GM18868 (cell line): Measurements from ENCODE around the gene RAB37.

ENCODE experiments used
- ATAC-seq: cut with Tn5 transposase; IDR thresholded peaks from one replicate; pipeline ENCODE4 v1.9.1; 2021; ENCODE audit warnings: mild to moderate bottlenecking, moderate library complexity; ENCODE audit not compliant: unreplicated experiment

Gene RAB37

DNA sequence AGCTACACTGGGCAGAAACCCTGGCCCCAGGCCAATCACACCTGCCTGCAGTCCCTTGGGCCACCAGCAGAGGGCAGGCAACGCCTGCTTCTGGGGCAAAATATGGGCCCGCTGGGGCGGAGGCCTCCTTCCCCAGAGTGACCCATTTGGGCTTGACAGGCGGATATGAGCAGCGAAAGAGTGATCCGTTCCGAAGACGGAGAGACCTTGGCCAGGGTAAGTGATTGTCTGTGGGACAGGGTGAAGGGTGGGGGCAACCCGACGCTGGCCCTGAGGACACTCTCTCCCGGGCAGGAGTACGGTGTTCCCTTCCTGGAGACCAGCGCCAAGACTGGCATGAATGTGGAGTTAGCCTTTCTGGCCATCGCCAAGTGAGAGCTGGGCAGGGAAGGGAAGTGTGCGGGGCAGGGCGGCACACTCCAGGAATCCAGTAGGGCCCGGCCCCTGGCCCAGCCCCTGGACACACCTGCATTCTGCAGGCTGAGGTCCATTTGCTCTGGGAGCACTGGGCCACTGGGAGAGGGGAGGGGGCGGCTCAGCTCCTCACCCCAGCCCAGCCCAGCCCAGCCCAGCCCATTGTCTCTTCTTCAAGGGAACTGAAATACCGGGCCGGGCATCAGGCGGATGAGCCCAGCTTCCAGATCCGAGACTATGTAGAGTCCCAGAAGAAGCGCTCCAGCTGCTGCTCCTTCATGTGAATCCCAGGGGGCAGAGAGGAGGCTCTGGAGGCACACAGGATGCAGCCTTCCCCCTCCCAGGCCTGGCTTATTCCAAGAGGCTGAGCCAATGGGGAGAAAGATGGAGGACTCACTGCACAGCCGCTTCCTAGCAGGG is 7.9 kb downstream of the RAB37 start:
- ATAC-seq = no peak

DNA sequence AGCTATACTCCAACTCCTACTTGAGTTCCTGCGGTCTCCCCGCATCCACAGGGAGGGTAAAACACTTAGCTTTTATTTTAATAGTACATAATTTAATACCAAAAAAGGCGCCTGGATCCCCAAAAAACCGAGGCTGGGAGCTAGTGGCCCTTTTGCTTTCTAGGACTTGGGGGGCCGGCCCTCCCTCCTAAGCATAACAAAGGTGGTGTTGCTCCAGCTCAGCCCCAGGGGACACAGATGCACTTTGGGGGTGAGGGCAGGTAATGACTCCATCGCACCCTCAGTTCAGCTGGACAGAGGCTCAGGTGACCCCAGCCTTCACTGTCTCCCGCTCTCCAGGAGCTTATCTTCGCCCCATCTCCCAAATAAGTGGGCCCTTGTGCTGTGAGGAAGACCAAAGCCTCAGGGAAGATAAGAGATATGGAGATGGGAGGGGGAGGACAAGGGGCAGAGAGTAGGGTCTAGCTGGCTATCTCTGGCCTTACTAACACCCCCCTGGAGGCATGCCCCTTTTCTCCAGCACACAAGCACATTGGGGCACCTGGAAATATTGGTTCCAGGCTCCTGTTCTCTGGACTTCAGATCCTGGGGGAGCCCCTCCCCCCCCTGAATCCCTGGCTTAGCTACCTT is 8.6 kb downstream of the RAB37 start:
- ATAC-seq = no peak

DNA sequence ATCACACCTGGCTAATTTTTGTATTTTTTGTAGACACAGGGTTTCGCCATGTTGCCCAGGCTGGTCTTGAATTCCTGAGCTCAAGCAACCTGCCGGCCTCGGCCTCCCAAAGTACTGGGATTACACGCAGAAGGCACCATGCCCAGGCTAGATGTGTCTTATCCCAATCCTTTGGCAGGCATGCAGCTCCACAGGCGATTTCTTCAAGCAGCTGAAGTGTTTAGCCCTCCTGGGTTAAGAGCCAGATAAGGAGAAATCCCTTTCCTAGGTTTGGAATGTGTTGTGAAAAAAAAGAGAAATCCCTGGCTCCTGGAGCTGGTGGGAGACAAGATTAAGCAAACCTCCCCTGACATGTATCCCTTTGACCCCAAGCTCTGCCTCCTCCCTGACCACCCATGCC is 9.3 kb downstream of the RAB37 start:
- no peak for ATAC-seq

DNA sequence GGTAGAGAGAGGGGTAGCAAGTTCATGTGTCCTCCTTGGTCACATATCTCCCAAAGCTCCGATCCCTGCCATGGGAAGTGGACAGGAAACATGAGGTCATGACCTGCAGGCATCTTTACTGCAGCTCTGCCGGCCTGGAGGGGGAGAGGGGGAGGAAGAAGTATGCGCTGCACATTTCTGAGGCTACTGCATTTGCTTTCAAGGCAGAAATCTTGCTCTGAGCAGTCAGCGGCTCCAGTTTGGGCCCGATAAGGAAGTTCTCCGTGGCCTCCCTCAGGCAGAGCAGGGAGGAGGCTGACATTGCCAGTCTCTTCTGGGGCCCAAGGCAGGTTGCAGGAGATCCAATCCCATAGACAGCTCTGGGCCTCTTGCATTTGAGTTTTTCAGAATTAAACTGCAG is 9.9 kb downstream of the RAB37 start:
- no peak for ATAC-seq

DNA sequence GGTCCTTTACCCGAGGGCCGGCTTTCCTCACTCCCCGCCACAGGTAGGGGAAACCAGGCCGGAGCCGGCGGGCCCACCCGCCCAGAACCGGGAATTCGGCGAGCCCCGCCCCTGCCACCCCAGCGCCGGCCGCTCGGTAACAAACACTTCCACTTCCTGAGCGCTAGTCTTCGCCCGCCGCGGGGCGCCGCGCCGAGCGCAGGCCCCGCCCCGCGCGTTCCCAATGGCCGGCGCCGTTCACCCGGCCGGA is 11.1 kb downstream of the RAB37 start:
- ATAC-seq = no peak

DNA sequence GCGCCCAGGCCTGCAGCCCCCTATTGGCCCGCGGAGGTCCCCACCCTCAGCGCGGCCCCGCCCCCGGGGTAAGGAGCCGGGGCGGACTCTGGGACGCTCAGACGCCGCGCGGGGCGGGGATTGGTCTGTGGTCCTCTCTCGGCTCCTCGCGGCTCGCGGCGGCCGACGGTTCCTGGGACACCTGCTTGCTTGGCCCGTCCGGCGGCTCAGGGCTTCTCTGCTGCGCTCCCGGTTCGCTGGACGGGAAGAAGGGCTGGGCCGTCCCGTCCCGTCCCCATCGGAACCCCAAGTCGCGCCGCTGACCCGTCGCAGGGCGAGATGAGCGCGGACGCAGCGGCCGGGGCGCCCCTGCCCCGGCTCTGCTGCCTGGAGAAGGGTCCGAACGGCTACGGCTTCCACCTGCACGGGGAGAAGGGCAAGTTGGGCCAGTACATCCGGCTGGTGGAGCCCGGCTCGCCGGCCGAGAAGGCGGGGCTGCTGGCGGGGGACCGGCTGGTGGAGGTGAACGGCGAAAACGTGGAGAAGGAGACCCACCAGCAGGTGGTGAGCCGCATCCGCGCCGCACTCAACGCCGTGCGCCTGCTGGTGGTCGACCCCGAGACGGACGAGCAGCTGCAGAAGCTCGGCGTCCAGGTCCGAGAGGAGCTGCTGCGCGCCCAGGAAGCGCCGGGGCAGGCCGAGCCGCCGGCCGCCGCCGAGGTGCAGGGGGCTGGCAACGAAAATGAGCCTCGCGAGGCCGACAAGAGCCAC is 11.6 kb downstream of the RAB37 start, which contains the start of gene NHERF1:
Gene NHERF1 (plus strand): TSS at position 100 of the 750 bp plus-strand sequence. CDS start 219 bp downstream, at position 319.
- ATAC-seq = peak; percentile 80

DNA sequence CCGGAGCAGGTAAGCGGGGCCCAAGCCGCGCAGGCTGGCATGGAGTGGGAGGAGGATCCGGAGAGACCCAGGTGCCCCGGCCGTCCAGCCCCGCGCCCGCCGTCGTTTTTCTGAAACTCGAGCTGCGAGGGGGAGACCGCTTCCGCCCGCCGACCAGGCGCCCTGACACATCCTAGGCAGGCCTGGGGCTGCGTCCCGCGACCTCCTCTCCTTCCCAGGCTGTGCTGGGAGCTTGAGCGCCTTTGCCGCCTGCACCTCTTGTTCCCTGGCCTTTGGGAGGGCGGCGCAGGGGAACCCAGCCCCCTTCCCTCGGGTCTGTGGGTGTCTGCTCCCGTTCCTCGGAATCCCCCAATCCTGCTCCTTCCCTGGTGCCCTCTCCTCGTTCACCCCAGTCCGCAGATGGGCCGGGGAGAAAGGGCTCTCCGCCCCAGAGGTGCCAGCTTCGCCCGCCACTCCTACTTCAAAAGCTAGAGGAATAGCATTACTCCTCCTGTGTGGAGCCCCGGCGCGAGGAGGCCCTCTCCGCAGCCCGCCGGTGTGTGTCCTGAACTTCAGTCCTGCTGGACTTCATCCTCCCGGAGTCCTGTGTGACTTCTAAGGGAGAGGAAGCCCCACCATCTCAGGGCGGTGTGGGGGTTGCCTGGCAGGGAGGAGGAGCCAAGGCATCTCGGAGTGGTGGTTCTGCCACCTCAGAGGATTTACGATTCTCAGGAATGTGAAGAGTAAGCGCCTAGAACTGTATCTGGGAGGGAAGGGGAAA is 12.4 kb downstream of the RAB37 start:
- peak; percentile 14 for ATAC-seq

DNA sequence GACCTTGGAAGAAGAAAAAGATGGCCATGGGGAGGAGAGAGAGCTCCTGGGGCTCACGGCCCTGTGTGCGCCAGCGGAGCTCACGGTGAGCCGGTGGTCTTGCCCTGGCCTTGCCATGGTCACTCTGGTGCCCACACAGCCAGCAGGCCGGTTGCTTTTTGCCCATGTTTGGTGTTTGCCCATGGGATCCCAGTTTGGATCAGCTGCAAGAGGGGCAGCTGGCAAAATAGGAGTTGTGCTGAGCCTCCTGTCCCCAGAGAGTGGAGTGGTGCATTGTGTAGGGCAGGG is 12.9 kb downstream of the RAB37 start:
- no peak for ATAC-seq

DNA sequence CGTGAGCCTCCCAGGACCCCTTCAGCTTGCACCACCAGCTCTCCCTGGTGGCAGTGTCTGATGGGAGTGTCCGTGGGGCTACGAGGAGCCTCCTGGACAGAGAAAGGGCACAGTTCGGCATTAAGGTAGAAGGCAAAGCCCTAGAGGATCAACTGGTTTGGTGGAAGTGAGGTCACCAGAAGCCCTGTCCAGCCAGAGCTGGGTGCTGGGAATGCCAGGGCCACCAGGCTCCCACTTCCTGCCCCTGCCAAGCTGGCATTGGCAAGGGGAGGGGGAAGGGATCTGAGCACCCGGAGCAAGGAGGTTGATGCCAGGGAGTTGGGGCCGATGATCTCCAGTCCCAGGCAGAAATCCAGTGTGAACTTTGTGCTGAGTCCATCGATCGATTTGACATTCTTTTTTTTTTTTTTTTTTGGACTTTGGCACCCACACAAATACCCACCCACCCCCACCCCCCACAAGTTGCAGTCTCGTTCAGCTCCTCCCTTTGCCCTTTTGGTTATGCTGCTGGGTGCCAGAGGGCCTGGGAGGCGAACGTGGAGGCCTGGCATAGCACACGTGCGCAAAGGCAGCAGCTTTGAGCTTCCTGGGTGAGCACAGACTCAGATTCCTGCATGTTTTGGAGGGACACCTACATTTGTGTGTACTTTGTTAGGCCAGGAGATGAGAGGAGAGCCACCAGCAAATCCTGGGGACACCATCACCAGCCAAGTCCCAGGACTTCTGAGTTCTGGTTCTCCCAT is 13.4 kb downstream of the RAB37 start:
- ATAC-seq = no peak

DNA sequence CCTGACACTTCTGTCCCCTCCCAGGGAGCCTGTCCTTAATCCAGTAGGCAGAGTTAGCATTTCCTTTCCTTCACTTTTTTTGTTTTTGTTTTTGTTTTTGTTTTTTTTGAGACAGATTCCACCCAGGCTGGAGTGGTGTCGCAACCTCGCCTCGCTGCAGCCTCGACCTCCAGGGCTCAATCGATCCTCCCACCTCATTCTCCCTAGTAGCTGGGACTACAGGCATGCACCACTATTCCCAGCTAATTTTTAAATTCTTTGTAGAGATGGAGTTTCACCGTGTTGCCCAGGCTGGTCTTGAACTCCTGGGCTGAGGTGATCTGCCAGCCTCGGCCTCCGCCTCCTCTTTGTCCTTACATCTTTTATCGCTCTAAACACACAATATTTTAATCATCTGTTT is 15.4 kb downstream of the RAB37 start:
- no peak for ATAC-seq

DNA sequence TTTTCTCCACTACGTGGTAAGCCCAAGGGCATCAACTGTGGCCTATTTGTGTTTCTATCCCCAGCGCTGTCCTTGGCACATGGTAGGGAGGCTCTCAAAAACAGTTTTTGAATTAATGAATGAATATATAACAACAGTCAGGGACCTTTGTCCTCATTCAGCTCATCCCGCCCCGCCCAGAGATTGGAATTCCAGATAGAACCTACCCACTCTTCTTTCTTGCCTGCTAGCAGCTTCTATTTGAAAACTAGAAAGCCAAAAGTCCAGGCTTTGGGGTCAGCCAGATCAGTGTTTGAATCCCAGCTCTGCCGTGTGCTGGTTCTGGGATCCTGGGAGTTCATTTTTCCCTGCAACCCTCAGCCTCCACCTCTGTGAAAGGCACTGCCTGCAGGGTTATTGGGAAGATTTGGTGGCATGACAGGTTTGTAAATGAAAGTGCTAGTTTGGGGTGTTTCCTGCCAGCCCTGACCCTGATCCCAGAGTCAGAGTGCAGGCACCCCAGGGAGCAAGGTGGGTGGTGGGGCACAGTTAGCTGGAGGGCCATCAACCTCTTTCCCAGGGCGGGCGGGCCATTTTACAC is 15.9 kb downstream of the RAB37 start:
- ATAC-seq = no peak

DNA sequence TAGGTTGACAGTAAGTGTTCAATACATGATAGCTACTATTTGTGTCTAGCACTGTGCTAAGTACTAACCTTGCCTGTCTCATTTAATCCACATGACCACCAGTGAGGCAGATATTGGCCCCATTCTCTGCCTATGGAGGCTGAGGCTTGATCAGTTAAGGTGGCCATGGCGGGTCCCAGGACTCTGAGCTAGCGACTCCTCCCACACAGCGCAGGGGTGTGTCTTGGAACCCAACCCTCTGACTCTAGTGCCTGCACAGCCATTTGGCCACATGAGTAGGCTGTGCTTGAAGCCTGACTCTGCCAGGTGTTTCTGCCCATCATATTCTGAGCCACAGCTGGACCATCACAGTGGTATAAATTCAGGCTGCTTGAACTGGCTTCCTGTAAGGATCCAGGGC is 17.8 kb downstream of the RAB37 start:
- ATAC-seq = no peak

DNA sequence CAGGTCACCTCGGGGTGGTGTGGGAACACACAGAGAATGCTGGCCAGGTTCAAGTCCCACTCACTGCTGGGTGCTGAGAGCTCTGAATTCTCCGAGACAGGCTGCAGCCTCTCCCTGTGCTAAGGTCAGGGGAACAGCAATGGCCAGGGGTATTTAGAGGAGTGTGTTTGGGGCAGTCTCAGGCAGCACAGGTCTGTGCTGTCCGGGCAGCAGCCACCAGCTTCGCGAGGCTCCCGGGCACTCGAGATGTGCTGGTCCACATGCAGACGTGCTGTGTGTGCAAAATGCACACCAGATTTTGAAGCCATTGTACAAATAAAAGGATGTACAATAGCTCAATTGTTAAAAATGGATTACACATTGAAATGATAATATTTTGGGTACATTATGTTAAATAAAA is 18.5 kb downstream of the RAB37 start:
- no peak for ATAC-seq

DNA sequence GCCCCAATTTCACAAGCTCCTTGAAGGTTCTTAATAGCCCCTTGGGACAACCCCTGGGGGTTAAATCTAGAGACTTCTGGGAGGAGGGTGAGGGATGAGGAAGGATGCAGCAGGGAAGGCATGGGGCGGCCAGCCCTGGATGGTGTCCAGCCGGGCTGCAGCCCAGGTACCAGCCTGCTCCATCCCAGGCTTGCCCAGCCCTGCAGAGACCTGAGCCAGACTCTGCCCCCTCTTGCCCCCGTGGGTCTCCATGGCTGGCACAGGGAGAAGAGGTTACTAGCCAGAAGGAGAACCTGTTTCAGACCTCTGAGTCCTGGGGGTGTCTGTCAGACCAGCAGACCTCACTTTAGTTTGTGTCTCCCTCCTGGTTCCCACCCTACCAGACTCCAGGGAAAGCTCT is 19.8 kb downstream of the RAB37 start:
- no peak for ATAC-seq

DNA sequence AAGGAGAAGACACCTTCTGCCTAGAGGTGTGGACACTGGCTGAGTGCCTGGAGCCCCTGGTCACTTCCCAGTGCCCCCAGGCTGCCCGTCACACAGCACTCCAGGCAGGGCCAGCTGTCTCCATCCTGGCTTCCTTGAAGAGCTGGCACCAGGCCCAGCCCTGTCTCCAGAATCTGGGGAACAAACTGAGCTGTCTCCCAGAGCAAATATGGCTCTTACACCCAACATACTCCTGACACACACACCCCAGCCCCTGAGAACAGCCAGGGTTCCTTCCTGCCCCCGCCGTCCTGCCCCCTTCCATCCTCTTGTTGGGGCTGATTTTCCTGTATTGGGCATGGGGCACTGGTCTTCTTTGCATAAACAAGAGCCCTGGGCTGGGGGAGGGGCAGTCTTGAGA is 20.4 kb downstream of the RAB37 start:
- ATAC-seq = no peak

DNA sequence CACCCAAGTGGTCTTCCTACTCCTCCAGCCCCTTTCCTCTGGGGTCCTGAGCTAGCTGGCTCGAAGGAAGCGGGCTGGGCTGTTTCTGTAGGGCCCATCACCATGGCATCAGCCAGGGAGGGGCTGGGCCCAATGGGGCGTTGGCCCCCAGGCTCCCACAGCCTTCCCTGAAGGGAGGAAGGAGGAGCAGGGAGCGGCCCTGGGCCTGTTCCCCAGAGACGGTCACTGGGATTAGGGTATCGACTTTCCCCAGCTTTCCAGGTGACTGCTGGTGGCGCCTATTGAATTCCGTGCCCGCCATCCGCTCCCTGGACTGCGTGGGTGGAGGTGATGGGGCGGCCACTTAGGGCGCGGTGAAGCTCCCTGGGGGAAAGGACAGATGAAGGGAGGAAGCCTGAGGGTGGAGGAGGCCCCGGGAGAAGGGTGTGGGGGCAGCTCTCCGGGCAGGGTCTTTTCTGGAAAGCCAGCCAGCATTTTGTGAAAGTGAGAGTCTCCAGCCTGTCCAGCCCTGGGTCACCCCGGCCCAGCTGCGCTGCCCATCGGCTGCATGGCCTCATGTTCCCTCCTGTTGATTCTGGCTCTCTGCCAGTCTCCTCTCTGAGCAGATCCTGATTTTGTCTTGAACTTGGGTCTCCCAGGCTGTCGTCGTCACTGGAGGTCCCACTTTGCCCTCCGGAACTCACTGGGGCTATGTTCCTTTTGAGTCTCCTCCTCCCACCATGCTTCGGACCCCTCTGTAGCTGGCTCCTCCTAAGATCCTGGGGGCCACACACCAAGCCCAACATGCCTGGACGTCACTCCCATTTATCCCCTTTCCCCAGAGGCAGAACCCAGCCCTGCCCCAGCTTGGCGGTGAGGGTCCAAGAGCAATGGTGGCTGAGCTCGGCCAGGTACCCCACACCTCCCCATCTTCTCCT is 21.1 kb downstream of the RAB37 start:
- no peak for ATAC-seq

DNA sequence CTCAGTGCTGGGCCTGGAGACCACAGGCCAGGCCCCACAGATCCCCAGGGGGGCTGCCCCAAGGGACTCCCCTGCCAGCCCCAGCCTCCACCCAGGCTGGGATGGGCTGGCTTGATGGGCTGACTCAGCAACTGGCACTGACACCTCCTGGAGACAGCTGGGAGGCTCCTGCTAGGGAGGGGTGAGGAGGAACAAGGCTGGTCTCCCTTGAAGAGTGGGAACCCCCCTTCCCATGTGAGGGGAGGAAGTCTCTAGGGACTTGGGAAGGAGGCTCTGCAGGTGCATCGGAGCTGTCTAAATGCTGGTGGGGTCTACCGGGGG is 21.8 kb downstream of the RAB37 start:
- peak; percentile 27 for ATAC-seq

DNA sequence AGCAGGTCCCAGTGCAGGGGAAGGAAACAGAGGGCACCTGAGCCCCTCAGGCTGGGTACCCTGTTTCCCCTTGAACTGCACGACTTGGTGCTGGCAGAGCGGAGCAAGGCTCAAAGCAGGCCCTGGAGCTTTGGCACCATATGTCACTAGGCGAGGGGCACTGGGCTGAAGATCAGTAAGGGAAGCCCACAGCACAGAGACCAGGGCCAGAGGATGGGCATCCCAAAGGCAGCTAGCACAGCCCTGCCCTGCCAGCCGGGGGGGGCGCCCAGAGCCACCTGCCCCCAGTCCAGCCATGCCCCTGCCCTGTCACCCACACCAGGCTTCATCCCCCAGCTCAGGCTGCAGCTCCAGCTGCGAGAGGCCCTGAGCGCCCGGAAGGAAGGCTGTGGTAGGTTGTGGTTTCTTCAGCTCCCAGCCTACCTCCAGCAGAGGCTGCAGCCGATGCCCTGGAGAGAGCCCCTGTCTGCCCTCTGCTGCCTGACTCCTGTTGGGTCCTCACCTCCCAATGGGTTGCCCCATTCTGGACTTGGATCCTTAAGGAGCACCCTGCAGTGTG is 22.3 kb downstream of the RAB37 start:
- ATAC-seq = peak; percentile 57

DNA sequence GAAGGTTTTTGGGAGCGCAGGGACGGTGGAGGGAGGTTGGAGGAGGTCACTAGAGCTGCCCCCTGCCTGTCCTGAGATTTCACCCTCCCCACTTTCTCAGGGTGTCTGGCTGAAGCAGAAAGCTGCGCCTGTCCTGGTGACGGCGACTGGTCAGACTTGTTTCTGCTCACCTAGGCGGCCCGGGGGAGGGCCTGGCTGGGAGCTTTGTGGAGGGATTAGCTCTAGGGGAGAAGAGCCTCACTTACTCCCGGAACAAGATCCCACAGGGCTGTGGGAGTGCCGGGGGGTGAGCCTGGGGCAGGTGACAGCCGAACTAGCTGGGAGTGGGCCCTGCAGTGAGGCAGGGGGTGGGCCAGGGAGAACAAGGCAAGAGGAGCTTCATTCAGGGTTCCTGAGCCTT is 22.9 kb downstream of the RAB37 start:
- ATAC-seq = no peak
